GM18517 (cell line): ENCODE results near the gene DLG5.

Source experiments
- ATAC-seq: cut with Tn5 transposase; IDR thresholded peaks from one replicate; pipeline ENCODE4 v1.9.1; 2021; ENCODE audit warnings: mild to moderate bottlenecking, moderate library complexity; ENCODE audit not compliant: unreplicated experiment

DLG5 gene

DNA sequence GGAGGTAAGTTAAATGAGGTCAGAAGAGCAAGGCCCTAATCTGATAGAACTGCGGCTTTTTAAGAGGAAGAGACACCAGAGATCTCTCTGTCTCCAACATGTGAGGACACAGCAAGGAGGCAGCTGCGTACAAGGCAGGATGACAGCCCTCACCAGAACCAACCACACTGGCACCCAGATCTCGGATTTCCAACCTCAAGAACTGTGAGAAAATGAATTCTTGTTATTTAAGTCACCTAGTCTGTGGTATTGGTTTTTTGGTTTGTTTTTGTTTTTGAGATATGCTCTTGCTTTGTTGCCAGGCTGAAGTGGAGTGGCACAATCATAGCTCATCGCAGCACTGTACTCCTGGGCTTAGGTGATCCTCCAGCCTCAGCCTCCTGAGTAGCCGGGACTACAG lies 127.2 kb downstream of the DLG5 start:
- ATAC-seq, result no peak

DNA sequence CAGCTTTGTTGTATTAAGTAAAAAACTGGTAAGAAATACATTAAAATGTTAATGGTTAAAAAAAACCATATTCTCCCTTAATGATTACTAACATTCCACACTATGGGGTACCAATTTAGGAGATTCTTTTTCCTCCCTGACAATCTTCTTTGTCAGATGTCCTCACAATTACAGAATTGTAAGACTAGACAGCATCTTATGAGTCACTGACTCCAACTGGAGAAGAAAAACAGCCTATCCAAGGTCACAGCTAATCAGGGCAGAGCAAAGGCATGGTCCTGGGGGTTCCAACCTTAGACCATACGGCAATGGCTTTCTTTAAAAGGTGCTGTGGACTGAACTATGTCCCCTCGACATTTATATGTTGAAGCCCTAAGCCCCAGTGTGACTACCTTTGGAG lies 127.6 kb downstream of the DLG5 start:
- no peak for ATAC-seq

DNA sequence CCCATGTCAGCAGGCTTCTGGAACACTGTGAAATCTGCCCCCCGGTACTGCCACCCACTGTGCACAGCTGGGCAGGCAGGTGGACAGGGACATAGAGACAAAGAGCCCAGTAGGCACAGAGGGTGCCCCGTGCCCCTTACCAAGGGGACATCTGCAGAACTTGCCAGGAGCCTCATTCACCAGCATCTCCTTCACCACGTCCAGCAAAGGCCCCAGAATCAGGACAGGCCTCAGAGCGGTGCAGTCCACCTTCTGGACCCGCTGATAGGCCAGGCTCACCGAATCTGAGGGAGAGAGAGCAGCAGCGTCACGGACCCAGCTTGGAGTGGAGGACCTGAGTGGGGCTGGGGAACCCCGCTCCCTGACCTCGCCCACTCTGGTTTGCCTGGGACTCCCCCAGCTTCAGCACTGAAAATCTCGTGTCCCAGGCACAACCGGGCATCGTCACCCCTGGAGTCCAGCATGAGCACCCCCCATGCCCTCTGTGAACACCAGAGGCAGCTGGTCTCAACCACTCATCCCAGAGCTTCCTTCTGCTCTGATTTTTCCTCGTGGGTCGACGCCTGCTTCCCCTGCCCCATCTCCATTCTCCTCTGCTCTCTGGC lies 130.1 kb downstream of the DLG5 start:
- ATAC-seq, result no peak

GRCh38 chr10:77795426-77796055 lies 131.0 kb downstream of the DLG5 start:
- no peak for ATAC-seq

GRCh38 chr10:77794256-77795142 lies 132.1 kb downstream of the DLG5 start:
- ATAC-seq, result no peak

DNA sequence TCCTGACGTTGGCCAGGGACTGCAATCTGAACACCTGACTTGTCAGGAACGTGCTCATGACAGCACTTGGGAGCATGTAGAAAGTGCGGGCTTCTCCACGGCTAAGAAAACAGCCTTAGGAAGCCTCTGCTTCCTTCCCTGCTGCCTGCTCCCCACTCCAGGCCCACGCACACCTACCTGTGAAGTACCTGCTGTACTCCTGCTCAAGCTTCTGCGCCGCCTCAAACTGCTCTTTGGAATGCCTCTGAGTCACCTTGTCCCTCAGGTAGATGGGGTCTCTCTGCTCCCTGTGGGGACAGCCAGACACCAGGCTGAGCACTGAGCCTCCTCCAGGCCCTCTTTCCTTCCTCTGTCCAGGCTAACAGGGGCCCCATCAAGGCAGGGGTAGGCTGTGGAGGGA lies 132.7 kb downstream of the DLG5 start:
- no peak for ATAC-seq

DNA sequence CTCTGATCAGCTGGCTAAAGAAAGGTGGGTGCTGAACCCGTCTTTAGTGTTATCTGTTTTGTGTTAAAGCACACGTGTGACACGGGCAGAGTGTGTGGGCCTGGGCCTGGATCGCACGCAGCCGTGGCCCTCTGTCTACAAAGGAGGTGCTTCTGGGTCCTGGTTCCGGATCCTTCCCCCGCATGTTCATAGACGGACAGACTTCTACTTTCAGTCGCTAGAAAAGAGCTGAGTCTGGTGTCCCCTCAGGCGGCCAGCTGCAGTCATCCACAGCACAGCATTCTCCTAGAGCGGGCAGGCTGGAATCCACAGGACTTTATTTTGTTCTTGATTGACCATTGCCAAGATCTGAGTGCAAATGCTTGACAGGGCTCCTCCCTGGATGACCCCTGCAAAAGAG lies 134.4 kb downstream of the DLG5 start:
- no peak for ATAC-seq

DNA sequence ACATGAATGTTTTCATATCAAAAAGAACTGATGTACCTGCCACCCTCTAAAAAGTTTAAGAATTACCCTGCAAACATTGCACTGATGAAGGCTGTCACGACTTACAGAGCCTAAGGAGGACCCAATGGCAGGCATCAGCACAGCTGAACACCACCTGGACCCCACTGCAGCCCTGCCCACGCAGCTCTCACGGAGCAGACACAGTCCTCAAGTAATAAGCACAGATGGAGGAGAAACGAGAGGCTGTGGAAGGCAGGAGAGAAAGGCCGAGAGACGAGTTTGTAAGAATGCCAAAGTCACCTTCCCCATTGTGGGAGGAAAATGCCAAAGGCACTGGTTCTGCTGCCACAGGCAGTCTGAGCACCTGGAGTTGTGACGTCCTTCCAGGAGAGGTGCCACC lies 135.0 kb downstream of the DLG5 start:
- no peak for ATAC-seq

- ATAC-seq, result no peak
These were observed 136.7 kb downstream of the DLG5 start for GRCh38 chr10:77789861-77790260.

- no peak for ATAC-seq
These were observed 137.5 kb downstream of the DLG5 start for GRCh38 chr10:77789016-77789415.

GRCh38 chr10:77788496-77789010 lies 138.0 kb downstream of the DLG5 start:
- no peak for ATAC-seq

GRCh38 chr10:77787440-77787839 lies 139.1 kb downstream of the DLG5 start:
- ATAC-seq, result no peak

DNA sequence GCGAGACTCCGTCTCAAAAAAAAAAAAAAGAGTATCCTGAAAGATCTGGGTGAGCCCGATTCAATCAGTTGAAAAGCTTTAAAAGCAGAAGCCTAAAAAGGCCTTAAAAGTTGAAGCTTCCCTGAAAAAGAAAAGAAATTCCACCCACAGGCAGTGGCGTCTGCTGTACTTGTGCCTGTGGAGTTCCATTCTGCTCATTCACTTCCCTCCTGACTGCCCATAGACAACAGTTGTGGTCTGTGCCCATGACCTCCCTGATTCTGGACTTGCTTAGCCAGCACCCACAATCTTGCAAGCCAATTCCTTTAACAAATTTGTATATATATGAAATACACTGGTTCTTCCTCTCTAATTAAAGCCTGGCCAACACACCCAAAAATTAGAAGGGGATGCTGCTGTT lies 141.7 kb downstream of the DLG5 start:
- no peak for ATAC-seq

- no peak for ATAC-seq
These were observed 144.1 kb downstream of the DLG5 start for GRCh38 chr10:77782328-77783061.

DNA sequence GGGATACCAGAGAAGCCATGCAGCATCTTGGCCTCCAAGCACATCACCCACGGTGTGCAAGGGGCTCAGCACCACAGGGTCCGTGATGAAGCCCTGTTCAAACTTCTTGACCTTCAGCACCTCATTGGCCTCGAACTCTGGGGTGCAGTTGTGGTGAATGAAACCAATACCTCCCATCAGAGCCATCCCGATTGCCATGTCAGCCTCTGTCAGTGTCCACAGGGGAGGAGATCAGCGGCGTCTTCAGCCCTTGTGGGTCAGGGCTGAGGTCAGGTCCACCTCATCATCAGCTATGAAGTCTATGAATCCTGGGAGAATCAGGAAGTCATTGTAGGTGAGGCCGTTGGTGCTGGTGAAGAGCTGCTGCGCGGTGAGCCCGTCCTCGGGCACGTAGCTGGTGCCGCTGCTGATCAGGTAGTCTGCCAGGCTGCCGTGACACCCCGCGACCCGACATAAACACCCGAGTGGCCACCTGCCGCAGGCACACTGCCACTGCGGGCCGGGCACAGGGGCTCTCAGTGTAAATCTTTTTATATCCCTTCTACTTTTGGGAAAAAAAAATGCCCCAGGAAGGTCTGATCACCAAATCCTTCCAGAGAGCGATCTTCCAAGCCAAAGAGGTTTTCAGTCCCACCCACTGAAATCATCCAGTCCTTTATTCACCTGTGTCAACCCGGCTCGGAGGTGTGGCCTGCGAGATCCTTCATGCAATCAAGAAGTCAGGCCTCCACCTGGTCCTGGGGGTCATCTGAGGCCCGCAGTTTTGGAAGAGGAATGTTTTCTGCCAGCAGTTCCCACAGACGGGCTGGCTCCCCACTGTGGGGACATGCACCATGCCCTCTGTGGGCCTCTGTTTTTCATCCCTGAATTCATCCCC lies 144.9 kb downstream of the DLG5 start:
- ATAC-seq, result no peak

- no peak for ATAC-seq
These were observed 146.4 kb downstream of the DLG5 start for GRCh38 chr10:77780180-77780579.

GRCh38 chr10:77776487-77776886 lies 150.1 kb downstream of the DLG5 start:
- no peak for ATAC-seq

DNA sequence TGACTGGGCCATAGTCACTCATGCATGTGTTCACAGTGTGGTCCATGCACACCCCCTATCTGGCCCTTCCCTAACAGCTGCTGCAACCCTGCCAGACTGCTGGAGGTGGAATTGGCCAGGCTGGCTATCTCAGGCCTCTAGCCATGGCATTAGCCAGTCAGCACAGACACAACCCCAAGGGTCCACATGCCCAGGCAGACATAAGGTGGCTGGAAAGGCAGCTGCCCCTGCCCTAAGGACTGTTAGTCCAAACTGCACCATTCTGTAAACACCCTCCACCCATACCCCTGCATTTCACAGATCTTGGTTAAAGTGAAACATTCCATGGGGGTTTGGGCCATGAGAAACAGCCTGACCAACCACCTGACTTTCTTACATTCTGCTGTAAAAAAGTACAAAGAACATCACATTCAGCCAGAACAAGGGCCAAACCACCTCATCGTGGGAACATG lies 151.6 kb downstream of the DLG5 start:
- no peak for ATAC-seq

- ATAC-seq, result no peak
These were observed 152.7 kb downstream of the DLG5 start for GRCh38 chr10:77773631-77774426.
